ENCODE results near the gene TRIM7. TPM values are rescaled to one million over a fixed set of nuclear protein-coding genes. Genes with fewer than 3 reads are reported as not detected.

TRIM7 gene
- total and polyA plus RNA-seq, 9 of the 15 experiments (the other 6 are each of a cell fraction or from before 2014, with no cell fraction given), result 2.6 to 14.9 (median 8.9) TPM

DNA sequence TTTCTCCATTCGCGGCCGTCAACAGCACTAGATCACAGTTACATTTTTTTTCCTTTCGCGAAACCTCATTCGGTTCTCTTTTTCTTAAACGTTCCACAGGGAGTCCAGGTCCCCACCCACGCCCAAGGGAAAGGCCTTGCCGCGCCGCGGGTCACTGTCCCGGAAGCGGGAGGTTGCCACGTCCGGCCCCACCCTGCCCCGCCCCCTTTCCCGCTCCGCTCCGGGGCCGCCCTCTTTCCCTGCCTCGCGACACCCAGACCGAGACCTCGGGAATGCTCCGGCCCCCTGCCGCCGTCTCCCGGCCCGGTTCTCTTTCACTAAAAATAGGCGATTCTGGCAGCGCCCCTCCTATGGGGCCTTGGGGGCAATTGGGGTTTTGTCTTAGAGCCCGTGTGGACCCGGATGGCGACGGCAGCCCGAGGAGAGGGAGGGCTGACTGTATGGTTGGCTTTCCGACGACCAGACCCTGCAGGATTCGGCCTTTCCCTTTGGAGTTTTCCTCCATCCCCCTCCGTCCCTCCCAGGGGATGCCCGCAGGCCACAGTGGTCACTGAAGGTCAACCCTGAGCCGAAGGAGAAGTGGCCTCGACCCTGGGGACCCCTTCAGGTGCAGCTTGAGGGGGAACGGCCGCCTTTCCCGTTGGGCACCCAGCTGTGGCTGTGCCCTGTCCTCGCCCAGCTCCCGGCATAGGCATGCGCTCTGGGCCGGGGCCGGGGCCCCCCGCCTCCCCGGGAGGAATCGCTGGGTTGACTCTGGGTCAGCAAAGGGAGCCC lies 41.5 kb upstream of the TRIM7 start (continued):
- TF ChIP-seq ZNF57 (CRISPR knock-in tag; IDR thresholded peaks at IDR 0.05) (no peak), KLF6 (CRISPR knock-in tag; IDR thresholded peaks at IDR 0.05; ENCODE audit: borderline replicate concordance) (peak; percentile 69; the same call in 1 of the 2 replicates), ZMIZ1 (IDR thresholded peaks at IDR 0.05; ENCODE audit: low read depth in 2 of 2, low read length in 2 of 2) (0 out of 4 replicates have a peak, but pooled peaks of 1 of the 2 experiments have one; percentile 5), ZBTB49 (CRISPR knock-in tag; IDR thresholded peaks at IDR 0.05; ENCODE audit: borderline replicate concordance) (0 out of 2 replicates have a peak, but pooled peaks have one; percentile 47), MCM3 (IDR thresholded peaks at IDR 0.05) (no peak), GTF3C2 (IDR thresholded peaks at IDR 0.05; ENCODE audit: borderline replicate concordance, extremely low read depth, insufficient read length) (no peak), CHD1 (IDR thresholded peaks at IDR 0.05; ENCODE audit: low read length) (no peak), HMG20A (CRISPR knock-in tag; conservative IDR thresholded peaks at IDR 0.05) (no peak), ESRRA (IDR thresholded peaks at IDR 0.05; ENCODE audit: borderline replicate concordance, low read depth) (0 out of 2 replicates have a peak, but pooled peaks have one; percentile 10), HMGXB4 (CRISPR knock-in tag; IDR thresholded peaks at IDR 0.05) (no peak), MIER1 (IDR thresholded peaks at IDR 0.05; ENCODE audit: low read depth) (no peak), YY1 (IDR thresholded peaks at IDR 0.05; ENCODE audit: borderline replicate concordance in 1 of 3, control insufficient read depth in 1 of 3, extremely low read depth in 1 of 3, insufficient read depth in 3 of 3, insufficient read length in 1 of 3, insufficient replicate concordance in 2 of 3, low read depth in 1 of 3, low read length in 2 of 3) (peak in 1 of 3 experiments; percentile 25), POLR2H (tag; IDR thresholded peaks at IDR 0.05; ENCODE audit: low read depth) (peak; percentile 90), ZNF785 (CRISPR knock-in tag; IDR thresholded peaks at IDR 0.05) (no peak)
